Fibroblast of lung (primary cell): Measurements from ENCODE around the gene TNS3. TPM values are rescaled to one million over a fixed set of nuclear protein-coding genes. Genes with fewer than 3 reads are reported as not detected.
"Not testable (repeated sequence)": the region's sequence is repeated elsewhere in the genome, so short reads cannot be mapped to it uniquely, and the experiment has no call there.

Experiments
- DNase-seq, 2 donors: peaks; one replicate each; pipeline versions ENCODE4 v3.0.0 to v3.0.0-alpha.2; 2010; ENCODE audit warnings: low read depth in 2 of 2
- H2AFZ ChIP-seq: 2 replicates; pipeline ENCODE4 v1.5.1; 2012; ENCODE audit warnings: low read length, control low read depth, inconsistent platforms
- H3K27ac ChIP-seq: 2 replicates; pipeline ENCODE4 v1.5.1; 2011; ENCODE audit warnings: low read length, control low read depth; ENCODE audit not compliant: insufficient read depth
- H3K27me3 ChIP-seq: 2 replicates; pipeline ENCODE4 v1.5.1; 2011; ENCODE audit warnings: mild to moderate bottlenecking, low read length; ENCODE audit not compliant: control insufficient read depth, insufficient read depth
- H3K36me3 ChIP-seq: 2 replicates; pipeline ENCODE4 v1.5.1; 2011; ENCODE audit warnings: low read length; ENCODE audit not compliant: control insufficient read depth, insufficient read depth
- H3K4me1 ChIP-seq: 2 replicates; pipeline ENCODE4 v1.5.1; 2011; ENCODE audit warnings: low read length; ENCODE audit not compliant: control insufficient read depth, insufficient read depth; ENCODE audit errors: extremely low read depth
- H3K4me2 ChIP-seq: 2 replicates; pipeline ENCODE4 v1.5.1; 2011; ENCODE audit warnings: low read length, control low read depth; ENCODE audit not compliant: insufficient read depth; ENCODE audit errors: extremely low read depth
- H3K4me3 ChIP-seq, 4 experiments: fragments of 200-600 bp in 1 of 4; sonication (generic) in 1 of 4; replicated peaks in 1 of 4; 2 replicates each; pipeline ENCODE4 v1.5.1; 2011 to 2016; ENCODE audit warnings: low read length in 4 of 4, low read depth in 3 of 4, mild to moderate bottlenecking in 3 of 4, control low read depth in 2 of 4, inconsistent platforms in 1 of 4, mixed read lengths in 1 of 4; ENCODE audit not compliant: insufficient read depth in 1 of 4; ENCODE audit errors: control extremely low read depth in 1 of 4
- H3K79me2 ChIP-seq: 2 replicates; pipeline ENCODE4 v1.5.1; 2012; ENCODE audit warnings: mild to moderate bottlenecking, low read length, inconsistent platforms; ENCODE audit not compliant: control insufficient read depth, insufficient read depth
- H3K9ac ChIP-seq: 2 replicates; pipeline ENCODE4 v1.5.1; 2011; ENCODE audit warnings: mild to moderate bottlenecking, low read length, control low read depth; ENCODE audit not compliant: insufficient read depth
- H3K9me3 ChIP-seq: 2 replicates; pipeline ENCODE4 v1.5.1; 2012; ENCODE audit warnings: low read depth, low read length; ENCODE audit not compliant: control insufficient read depth, insufficient read depth
- H4K20me1 ChIP-seq: 2 replicates; pipeline ENCODE4 v1.5.1; 2011; ENCODE audit warnings: low read length; ENCODE audit not compliant: control insufficient read depth, insufficient read depth; ENCODE audit errors: extremely low read depth
- CTCF ChIP-seq, 2 donors: IDR thresholded peaks in 1 of 2; conservative IDR thresholded peaks in 1 of 2; 1 replicate in 1 of 2; 2 replicates in 1 of 2; pipeline ENCODE4 v1.5.1; 2011 to 2012; ENCODE audit warnings: low read length in 2 of 2, control low read depth in 1 of 2, inconsistent platforms in 1 of 2, low read depth in 1 of 2, mild to moderate bottlenecking in 1 of 2
- EZH2 ChIP-seq: IDR thresholded peaks from 2 replicates; pipeline ENCODE4 v1.5.1; 2012; ENCODE audit warnings: low read length, control low read depth, mild to moderate bottlenecking; ENCODE audit errors: missing control alignments
- polyA plus RNA-seq, 2 donors: library from polyadenylated mRNA; depleted of rRNA in 1 of 2; stranded (reverse) in 1 of 2; unstranded in 1 of 2; fragments of >200 nt; gene quantifications; 2 replicates each; pipeline ENCODE4 v1.2.1, GENCODE V29; 2011 to 2012; ENCODE audit warnings: missing spikeins in 1 of 2
- total RNA-seq: library from RNA; depleted of rRNA; stranded (reverse); fragments of >200 nt; gene quantifications from 2 replicates; pipeline ENCODE4 v1.2.1, GENCODE V29; 2014

The TNS3 gene
- total and polyA plus RNA-seq, 2 donors (not counting 1 experiment from before 2014, with no cell fraction given), result 74.4 to 88.8 TPM

- H3K4me2 ChIP-seq, result no peak overlapping the region
- H2AFZ ChIP-seq, result no peak overlapping the region
- H3K27me3 ChIP-seq, result no peaks in the 10 kb centered on the region
- no peak overlapping the region for H3K4me3 ChIP-seq
- H3K9ac ChIP-seq, result no peak overlapping the region
- H4K20me1 ChIP-seq, result no peaks in the 10 kb centered on the region
- no peak for TF ChIP-seq EZH2
- no peak for TF ChIP-seq CTCF (conservative IDR thresholded peaks at IDR 0.05 in 1 of 2, IDR thresholded peaks at IDR 0.05 in 1 of 2; ENCODE audit: low read depth in 1 of 2, low read length in 2 of 2)
- peaks cover 10% of the 10 kb centered on the region for H3K4me1 ChIP-seq
- DNase-seq, result no peak
- no peak overlapping the region for H3K27ac ChIP-seq
- no peaks in the 10 kb centered on the region for H3K36me3 ChIP-seq
- H3K79me2 ChIP-seq, result no peaks in the 10 kb centered on the region
- H3K9me3 ChIP-seq, result peaks cover 2% of the 10 kb centered on the region
These were observed 12.5 kb upstream of the TNS3 start for GRCh38 chr7:47594406-47594805.

GRCh38 chr7:47591655-47592572 lies 10.0 kb upstream of the TNS3 start:
- Histone ChIP-seq H3K4me2 (peak overlapping the region; percentile 30), H3K4me1 (peaks cover 10% of the 10 kb centered on the region), H3K9ac (no peak overlapping the region), H3K27ac (no peak overlapping the region), H3K4me3 (no peak overlapping the region), H2AFZ (no peak overlapping the region), H4K20me1 (no peaks in the 10 kb centered on the region), H3K9me3 (peaks cover 2% of the 10 kb centered on the region), H3K27me3 (no peaks in the 10 kb centered on the region), H3K36me3 (no peaks in the 10 kb centered on the region), H3K79me2 (no peaks in the 10 kb centered on the region)
- TF ChIP-seq CTCF (conservative IDR thresholded peaks at IDR 0.05 in 1 of 2, IDR thresholded peaks at IDR 0.05 in 1 of 2; ENCODE audit: low read depth in 1 of 2, low read length in 2 of 2), result no peak
- no peak for TF ChIP-seq EZH2
- DNase-seq, result peak; percentile 62 to 88

GRCh38 chr7:47591089-47591654 lies 9.3 kb upstream of the TNS3 start:
- no peaks in the 10 kb centered on the region for H3K79me2 ChIP-seq
- no peaks in the 10 kb centered on the region for H3K36me3 ChIP-seq
- H3K4me2 ChIP-seq, result peak overlapping the region; percentile 30
- TF ChIP-seq EZH2, result no peak
- TF ChIP-seq CTCF (conservative IDR thresholded peaks at IDR 0.05 in 1 of 2, IDR thresholded peaks at IDR 0.05 in 1 of 2; ENCODE audit: low read depth in 1 of 2, low read length in 2 of 2), result no peak
- no peak overlapping the region for H3K27ac ChIP-seq
- H3K9ac ChIP-seq, result no peak overlapping the region
- no peaks in the 10 kb centered on the region for H3K27me3 ChIP-seq
- H2AFZ ChIP-seq, result no peak overlapping the region
- peaks cover 10% of the 10 kb centered on the region for H3K4me1 ChIP-seq
- no peak overlapping the region for H3K4me3 ChIP-seq
- no peaks in the 10 kb centered on the region for H3K9me3 ChIP-seq
- no peak for DNase-seq
- no peaks in the 10 kb centered on the region for H4K20me1 ChIP-seq

- not testable (repeated sequence) for H2AFZ ChIP-seq, H3K79me2 ChIP-seq, DNase-seq, H3K4me2 ChIP-seq, H3K27ac ChIP-seq, H3K9ac ChIP-seq, H3K36me3 ChIP-seq, H3K4me1 ChIP-seq, H3K4me3 ChIP-seq, H3K27me3 ChIP-seq, H4K20me1 ChIP-seq, H3K9me3 ChIP-seq
These were observed 8.3 kb upstream of the TNS3 start for GRCh38 chr7:47590215-47590614.
